ENCODE measurements around the gene GUCY1A2. TPM values are rescaled to one million over a fixed set of nuclear protein-coding genes. Genes with fewer than 3 reads are reported as not detected.

Gene GUCY1A2
- total and polyA plus RNA-seq, 9 donors, result 3.1 to 14.3 (median 6.9) TPM

GRCh38 chr11:106724293-106724892 is 293.9 kb downstream of the GUCY1A2 start:
- Histone ChIP-seq H3K27me3 (ENCODE audit: control insufficient read depth, insufficient read depth, low read length) (no peaks in the 10 kb centered on the region), H3K4me1 (ENCODE audit: control insufficient read depth, insufficient read depth, low read length) (no peaks in the 10 kb centered on the region), H3K27ac (ENCODE audit: low read length) (no peak overlapping the region), H3K4me3 (ENCODE audit: low read length) (no peak overlapping the region), H3K9me3 (replicated peaks; ENCODE audit: control insufficient read depth, low read depth, low read length) (no peaks in the 10 kb centered on the region), H3K36me3 (ENCODE audit: control insufficient read depth, insufficient read depth, low read length) (no peaks in the 10 kb centered on the region)
- no peak for DNase-seq
- WGBS (ENCODE audit: insufficient coverage), result 78% methylated on average over 3 of the region's 5 CpGs

DNA sequence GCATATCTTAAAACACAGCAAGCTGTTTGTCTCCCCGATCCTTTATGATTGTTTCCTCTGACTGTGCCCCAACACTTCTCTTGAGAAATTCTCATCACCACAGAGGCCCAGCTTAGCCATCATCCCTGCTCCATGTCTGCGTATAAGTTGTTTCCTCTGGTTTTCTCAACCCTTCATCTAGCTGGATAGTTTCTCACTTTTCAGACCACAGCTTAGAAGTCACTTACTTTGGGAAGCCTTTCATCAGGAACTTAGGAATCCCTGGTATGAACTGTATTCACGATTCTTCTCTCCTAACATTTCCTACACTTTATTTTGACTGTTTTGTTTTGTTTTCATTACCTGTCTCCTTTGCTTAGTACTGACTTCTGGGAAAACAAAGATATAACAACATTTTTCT is 295.2 kb downstream of the GUCY1A2 start:
- Histone ChIP-seq H3K27ac (ENCODE audit: low read length) (no peak overlapping the region), H3K36me3 (ENCODE audit: control insufficient read depth, insufficient read depth, low read length) (no peaks in the 10 kb centered on the region), H3K4me1 (ENCODE audit: control insufficient read depth, insufficient read depth, low read length) (no peaks in the 10 kb centered on the region), H3K27me3 (ENCODE audit: control insufficient read depth, insufficient read depth, low read length) (no peaks in the 10 kb centered on the region), H3K9me3 (replicated peaks; ENCODE audit: control insufficient read depth, low read depth, low read length) (no peaks in the 10 kb centered on the region), H3K4me3 (ENCODE audit: low read length) (no peak overlapping the region)
- 54% methylated on average over 3 of the region's 3 CpGs for WGBS (ENCODE audit: insufficient coverage)
- no peak for DNase-seq

DNA sequence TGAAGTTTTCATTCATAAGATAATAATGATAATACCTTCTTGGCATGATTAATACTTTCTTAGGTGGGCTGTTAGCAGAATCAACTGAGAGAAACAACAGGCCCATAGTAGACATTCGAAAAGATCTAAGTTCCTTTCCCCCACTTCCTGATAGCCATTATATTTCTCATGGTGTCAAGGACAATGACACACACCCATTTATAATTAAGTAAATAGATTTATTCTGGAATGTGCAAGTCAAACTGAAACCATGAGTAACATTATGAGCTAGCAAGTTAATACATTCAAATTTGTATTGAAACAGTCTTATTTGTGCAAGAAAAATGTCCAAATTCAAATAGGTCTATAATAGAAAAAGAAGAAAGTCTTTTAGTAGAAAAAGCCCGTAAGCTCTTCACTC is 301.1 kb downstream of the GUCY1A2 start:
- no CpG with 5 or more reads among the region's 2 CpGs for WGBS (ENCODE audit: insufficient coverage)
- Histone ChIP-seq H3K27ac (ENCODE audit: low read length) (no peak overlapping the region), H3K27me3 (ENCODE audit: control insufficient read depth, insufficient read depth, low read length) (no peaks in the 10 kb centered on the region), H3K4me3 (ENCODE audit: low read length) (no peak overlapping the region), H3K9me3 (replicated peaks; ENCODE audit: control insufficient read depth, low read depth, low read length) (no peaks in the 10 kb centered on the region), H3K4me1 (ENCODE audit: control insufficient read depth, insufficient read depth, low read length) (no peaks in the 10 kb centered on the region), H3K36me3 (ENCODE audit: control insufficient read depth, insufficient read depth, low read length) (no peaks in the 10 kb centered on the region)
- no peak for DNase-seq

DNA sequence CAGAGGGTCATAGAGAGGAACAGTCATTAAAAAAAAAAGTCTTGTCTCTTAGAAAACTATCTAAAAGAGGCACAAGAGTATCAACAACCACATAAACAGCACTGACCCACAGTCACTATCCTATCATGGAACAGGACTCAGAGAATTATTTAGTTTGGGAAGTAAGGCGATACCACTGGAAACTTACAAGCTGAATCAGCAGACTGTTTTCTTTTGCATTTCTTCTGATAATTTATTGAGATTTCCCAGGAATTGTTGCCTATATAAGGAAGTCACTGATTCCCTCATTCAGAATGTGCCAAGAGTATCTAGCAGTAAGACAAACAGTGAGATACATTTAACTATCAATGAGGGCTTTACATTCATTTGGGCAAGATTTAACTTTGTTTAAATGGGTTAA is 304.1 kb downstream of the GUCY1A2 start:
- peak; percentile 22 for DNase-seq
- no peak overlapping the region for H3K4me3 ChIP-seq (ENCODE audit: low read length)
- no peak overlapping the region for H3K27ac ChIP-seq (ENCODE audit: low read length)
- H3K36me3 ChIP-seq (ENCODE audit: control insufficient read depth, insufficient read depth, low read length), result no peaks in the 10 kb centered on the region
- no CpG with 5 or more reads among the region's 1 CpG for WGBS (ENCODE audit: insufficient coverage)
- H3K27me3 ChIP-seq (ENCODE audit: control insufficient read depth, insufficient read depth, low read length), result no peaks in the 10 kb centered on the region
- H3K9me3 ChIP-seq (replicated peaks; ENCODE audit: control insufficient read depth, low read depth, low read length), result no peaks in the 10 kb centered on the region
- no peaks in the 10 kb centered on the region for H3K4me1 ChIP-seq (ENCODE audit: control insufficient read depth, insufficient read depth, low read length)

DNA sequence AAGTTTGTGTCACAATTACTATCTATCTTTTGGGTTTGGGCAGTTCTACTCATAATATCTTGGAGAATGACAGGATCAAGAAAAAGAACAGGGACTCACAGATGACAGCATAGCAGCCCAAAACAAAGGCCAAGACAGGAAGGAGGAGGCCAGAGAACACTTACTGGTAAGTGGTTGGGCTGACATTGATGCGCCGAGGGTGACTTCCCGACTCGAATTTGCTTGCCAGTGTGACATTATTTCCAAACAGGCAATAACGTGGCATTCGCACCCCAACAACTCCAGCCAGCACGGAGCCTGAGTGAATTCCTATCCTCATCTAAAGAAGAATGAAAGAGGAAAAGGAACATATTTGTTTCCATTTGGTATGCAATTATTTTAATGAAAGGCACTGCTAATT is 309.9 kb downstream of the GUCY1A2 start:
- WGBS (ENCODE audit: insufficient coverage), result 71% methylated on average over 3 of the region's 7 CpGs

DNA sequence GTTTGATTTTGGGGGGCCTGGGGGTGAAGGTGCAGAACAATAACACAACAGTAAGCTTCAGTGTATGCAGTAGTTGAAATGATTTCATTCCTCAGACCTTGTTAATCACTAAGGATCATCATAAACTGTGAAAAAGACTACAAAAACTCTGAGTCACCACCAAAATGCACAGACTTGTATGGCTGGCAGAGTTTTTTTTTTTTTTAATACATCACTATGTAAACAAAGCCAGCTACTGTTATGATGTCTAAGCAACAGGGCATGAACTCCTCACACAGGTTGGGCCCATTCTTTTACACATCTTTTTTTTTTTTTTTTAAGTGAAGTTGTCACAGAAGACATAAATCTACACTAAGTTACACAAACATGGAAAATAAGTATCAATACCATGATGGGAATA is 311.9 kb downstream of the GUCY1A2 start:
- Histone ChIP-seq H3K36me3 (ENCODE audit: control insufficient read depth, insufficient read depth, low read length) (no peaks in the 10 kb centered on the region), H3K9me3 (replicated peaks; ENCODE audit: control insufficient read depth, low read depth, low read length) (no peaks in the 10 kb centered on the region), H3K27ac (ENCODE audit: low read length) (no peak overlapping the region), H3K27me3 (ENCODE audit: control insufficient read depth, insufficient read depth, low read length) (no peaks in the 10 kb centered on the region), H3K4me3 (ENCODE audit: low read length) (no peak overlapping the region), H3K4me1 (ENCODE audit: control insufficient read depth, insufficient read depth, low read length) (no peaks in the 10 kb centered on the region)
- DNase-seq, result no peak

More for the DNA sequence above, 309.9 kb downstream of the GUCY1A2 start:
- no peak overlapping the region for H3K4me3 ChIP-seq (ENCODE audit: low read length)
- DNase-seq, result no peak
- H3K4me1 ChIP-seq (ENCODE audit: control insufficient read depth, insufficient read depth, low read length), result no peaks in the 10 kb centered on the region
- no peak overlapping the region for H3K27ac ChIP-seq (ENCODE audit: low read length)
- no peaks in the 10 kb centered on the region for H3K27me3 ChIP-seq (ENCODE audit: control insufficient read depth, insufficient read depth, low read length)
- no peaks in the 10 kb centered on the region for H3K36me3 ChIP-seq (ENCODE audit: control insufficient read depth, insufficient read depth, low read length)
- no peaks in the 10 kb centered on the region for H3K9me3 ChIP-seq (replicated peaks; ENCODE audit: control insufficient read depth, low read depth, low read length)

DNA sequence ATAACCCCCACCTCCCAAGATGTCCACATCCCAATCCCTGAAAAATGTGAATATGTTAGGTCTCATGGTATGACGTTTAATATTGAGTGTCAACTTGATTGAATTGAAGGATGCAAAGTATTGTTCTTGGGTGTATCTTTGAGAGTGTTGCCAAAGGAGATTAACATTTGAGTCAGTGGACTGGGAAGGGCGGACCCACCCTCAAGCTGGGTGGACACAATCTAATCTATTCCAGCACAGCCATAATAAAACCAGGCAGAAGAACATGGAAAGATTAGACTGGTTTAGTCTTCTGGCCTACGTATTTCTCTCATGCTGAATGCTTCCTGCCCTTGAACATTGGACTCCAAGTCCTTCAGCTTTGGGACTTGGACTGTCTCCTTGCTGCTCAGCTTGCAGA is 315.5 kb downstream of the GUCY1A2 start:
- H3K27ac ChIP-seq (ENCODE audit: low read length), result no peak overlapping the region
- H3K4me1 ChIP-seq (ENCODE audit: control insufficient read depth, insufficient read depth, low read length), result no peaks in the 10 kb centered on the region
- no peaks in the 10 kb centered on the region for H3K9me3 ChIP-seq (replicated peaks; ENCODE audit: control insufficient read depth, low read depth, low read length)
- DNase-seq, result no peak
- no peaks in the 10 kb centered on the region for H3K27me3 ChIP-seq (ENCODE audit: control insufficient read depth, insufficient read depth, low read length)
- H3K36me3 ChIP-seq (ENCODE audit: control insufficient read depth, insufficient read depth, low read length), result no peaks in the 10 kb centered on the region
- WGBS (ENCODE audit: insufficient coverage), result 80% methylated on average over 1 of the region's 3 CpGs
- no peak overlapping the region for H3K4me3 ChIP-seq (ENCODE audit: low read length)

DNA sequence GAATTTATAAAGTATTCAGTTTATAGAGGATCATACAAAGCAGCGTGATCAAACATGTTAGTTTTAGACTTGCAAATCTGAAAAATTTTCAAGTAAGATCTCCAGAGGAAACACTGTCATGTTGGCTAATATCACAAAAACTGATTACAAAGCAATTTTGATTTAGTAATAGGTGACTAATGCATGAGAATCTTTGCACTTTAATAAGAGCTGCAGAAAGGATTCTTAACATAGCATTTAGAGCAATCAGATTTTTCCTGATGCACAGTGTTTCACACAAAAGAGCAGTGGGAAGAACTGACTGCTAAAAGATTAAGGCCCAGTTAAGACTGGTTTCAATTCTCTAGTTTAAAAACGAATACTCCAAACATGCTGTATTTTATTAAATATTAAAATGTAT is 321.2 kb downstream of the GUCY1A2 start:
- H3K4me3 ChIP-seq (ENCODE audit: low read length), result no peak overlapping the region
- no peaks in the 10 kb centered on the region for H3K9me3 ChIP-seq (replicated peaks; ENCODE audit: control insufficient read depth, low read depth, low read length)
- DNase-seq, result no peak
- H3K27ac ChIP-seq (ENCODE audit: low read length), result no peak overlapping the region
- H3K36me3 ChIP-seq (ENCODE audit: control insufficient read depth, insufficient read depth, low read length), result no peaks in the 10 kb centered on the region
- WGBS (ENCODE audit: insufficient coverage), result no CpG with 5 or more reads among the region's 2 CpGs
- no peaks in the 10 kb centered on the region for H3K27me3 ChIP-seq (ENCODE audit: control insufficient read depth, insufficient read depth, low read length)
- H3K4me1 ChIP-seq (ENCODE audit: control insufficient read depth, insufficient read depth, low read length), result no peaks in the 10 kb centered on the region

GRCh38 chr11:106695506-106695905 is 322.8 kb downstream of the GUCY1A2 start:
- no peak for DNase-seq
- Histone ChIP-seq H3K4me1 (ENCODE audit: control insufficient read depth, insufficient read depth, low read length) (no peaks in the 10 kb centered on the region), H3K4me3 (ENCODE audit: low read length) (no peak overlapping the region), H3K9me3 (replicated peaks; ENCODE audit: control insufficient read depth, low read depth, low read length) (no peaks in the 10 kb centered on the region), H3K36me3 (ENCODE audit: control insufficient read depth, insufficient read depth, low read length) (no peaks in the 10 kb centered on the region), H3K27ac (ENCODE audit: low read length) (no peak overlapping the region), H3K27me3 (ENCODE audit: control insufficient read depth, insufficient read depth, low read length) (no peaks in the 10 kb centered on the region)
- 100% methylated on average over 1 of the region's 2 CpGs for WGBS (ENCODE audit: insufficient coverage)

DNA sequence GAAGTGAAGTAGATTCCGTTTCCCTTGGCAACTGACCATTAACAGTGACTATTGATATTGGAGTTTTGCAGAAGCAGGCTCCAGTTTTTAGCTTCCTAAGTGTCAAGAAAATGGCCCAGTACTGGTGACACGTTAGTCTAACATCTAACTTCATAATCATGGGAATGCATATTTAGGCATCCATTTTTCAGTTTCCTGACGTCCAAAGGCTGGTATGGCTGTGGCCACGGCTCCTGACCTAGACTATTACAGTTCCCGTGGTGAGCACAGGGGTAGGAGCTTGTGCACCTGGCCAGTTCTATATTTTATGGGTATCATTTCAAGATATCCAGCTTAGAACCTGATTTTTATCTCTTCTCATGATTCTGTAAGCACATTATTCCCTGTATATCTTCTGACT is 323.8 kb downstream of the GUCY1A2 start:
- Histone ChIP-seq H3K9me3 (replicated peaks; ENCODE audit: control insufficient read depth, low read depth, low read length) (no peaks in the 10 kb centered on the region), H3K4me3 (ENCODE audit: low read length) (no peak overlapping the region), H3K4me1 (ENCODE audit: control insufficient read depth, insufficient read depth, low read length) (no peaks in the 10 kb centered on the region), H3K36me3 (ENCODE audit: control insufficient read depth, insufficient read depth, low read length) (no peaks in the 10 kb centered on the region), H3K27ac (ENCODE audit: low read length) (no peak overlapping the region), H3K27me3 (ENCODE audit: control insufficient read depth, insufficient read depth, low read length) (no peaks in the 10 kb centered on the region)
- no peak for DNase-seq
- WGBS (ENCODE audit: insufficient coverage), result no CpG with 5 or more reads among the region's 5 CpGs

DNA sequence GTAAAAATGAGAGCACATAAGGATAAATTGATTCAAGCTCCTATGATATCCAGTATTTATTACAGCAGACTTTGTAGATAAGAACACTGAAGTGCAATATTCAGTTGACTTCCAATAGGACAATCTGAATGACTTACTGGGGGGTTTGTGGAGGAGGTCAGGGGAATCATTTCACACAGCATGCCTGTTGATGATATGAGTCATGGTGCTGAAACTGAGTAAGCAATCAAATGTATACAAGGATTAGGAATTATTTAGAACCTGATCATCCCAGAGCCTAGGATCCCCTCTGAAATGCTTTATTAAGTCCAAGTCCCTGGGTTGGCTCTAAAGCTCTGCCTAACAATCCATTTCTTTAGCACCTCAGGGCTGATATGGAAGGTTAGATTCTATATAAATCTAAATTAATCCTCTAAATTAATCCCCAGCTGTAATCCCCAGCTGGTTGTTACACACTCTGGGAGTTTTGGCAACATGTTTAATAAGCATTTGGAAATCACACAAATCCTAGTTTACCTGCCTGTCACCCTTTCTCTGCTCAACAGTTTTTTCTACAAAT is 326.4 kb downstream of the GUCY1A2 start:
- Histone ChIP-seq H3K4me1 (ENCODE audit: control insufficient read depth, insufficient read depth, low read length) (no peaks in the 10 kb centered on the region), H3K36me3 (ENCODE audit: control insufficient read depth, insufficient read depth, low read length) (no peaks in the 10 kb centered on the region), H3K4me3 (ENCODE audit: low read length) (no peak overlapping the region), H3K27ac (ENCODE audit: low read length) (no peak overlapping the region), H3K9me3 (replicated peaks; ENCODE audit: control insufficient read depth, low read depth, low read length) (no peaks in the 10 kb centered on the region), H3K27me3 (ENCODE audit: control insufficient read depth, insufficient read depth, low read length) (no peaks in the 10 kb centered on the region)
- no peak for DNase-seq
